Small intestine (tissue), 7 donors: ENCODE results near the gene RALBP1. TPM values are rescaled to one million over a fixed set of nuclear protein-coding genes. Genes with fewer than 3 reads are reported as not detected.

Experiments
- DNase-seq, 2 donors: peaks; one replicate each; pipeline versions ENCODE4 v3.0.0 to v3.0.0-alpha.2; 2013
- FAIRE-seq: peaks from 2 replicates; lab custom pipeline; 2012; peaks lifted over from hg19 to GRCh38; lab: Jason Lieb, UNC
- H3K27ac ChIP-seq, 3 donors: one replicate each; pipeline ENCODE4 v1.5.1; 2013; ENCODE audit warnings: low read length in 2 of 3, mild to moderate bottlenecking in 2 of 3, control low read depth in 1 of 3, inconsistent platforms in 1 of 3, low read depth in 1 of 3, moderate library complexity in 1 of 3
- H3K27me3 ChIP-seq, 3 donors: one replicate each; pipeline ENCODE4 v1.6.1; 2013; ENCODE audit warnings: low read length in 3 of 3, inconsistent platforms in 1 of 3; ENCODE audit not compliant: control insufficient read depth in 3 of 3, insufficient read depth in 3 of 3
- H3K36me3 ChIP-seq, 3 donors: one replicate each; pipeline ENCODE4 v1.6.1; 2013; ENCODE audit warnings: low read length in 3 of 3, inconsistent platforms in 1 of 3, low read depth in 1 of 3, mild to moderate bottlenecking in 1 of 3, moderate library complexity in 1 of 3; ENCODE audit not compliant: control insufficient read depth in 3 of 3, insufficient read depth in 2 of 3
- H3K4me1 ChIP-seq, 3 donors: one replicate each; pipeline ENCODE4 v1.6.1; 2013; ENCODE audit warnings: low read length in 2 of 3, inconsistent platforms in 1 of 3, low read depth in 1 of 3, mild to moderate bottlenecking in 1 of 3, moderate library complexity in 1 of 3; ENCODE audit not compliant: control insufficient read depth in 3 of 3, insufficient read depth in 2 of 3
- H3K4me3 ChIP-seq, 3 donors: one replicate each; pipeline ENCODE4 v1.5.1; 2013; ENCODE audit warnings: low read length in 3 of 3, control low read depth in 1 of 3, inconsistent platforms in 1 of 3, low read depth in 1 of 3, mild to moderate bottlenecking in 1 of 3, moderate library complexity in 1 of 3
- H3K9me3 ChIP-seq, 2 donors: one replicate each; pipeline ENCODE4 v1.6.1; 2013; ENCODE audit warnings: low read depth in 1 of 2, low read length in 1 of 2; ENCODE audit not compliant: control insufficient read depth in 2 of 2, insufficient read depth in 1 of 2
- WGBS, 3 donors: extraction: QIAGEN DNeasy Blood & Tissue Kit; methylation state at CpG; one replicate each; pipeline ENCODE4 v1.1.7; 2013; 5-methylcytosine and 5-hydroxymethylcytosine counted together
- polyA plus RNA-seq, 4 donors: library from polyadenylated mRNA; stranded (reverse) in 3 of 4; unstranded in 1 of 4; fragments of 200-250 nt in 3 of 4; fragments of 120-200 nt in 1 of 4; gene quantifications; one replicate each; pipeline versions ENCODE4 v1.2.1 to v1.2.3, GENCODE V29; 2013
- donor health status: healthy with polysubstance abuse.
- donor health status: control.
- donor health status: control.
- donor health status: Bipolar disorder and iron deficiency.
- donor health status: healthy.

Gene RALBP1
- polyA plus RNA-seq, 4 donors, result 18.1 to 32.2 (median 25.0) TPM

DNA sequence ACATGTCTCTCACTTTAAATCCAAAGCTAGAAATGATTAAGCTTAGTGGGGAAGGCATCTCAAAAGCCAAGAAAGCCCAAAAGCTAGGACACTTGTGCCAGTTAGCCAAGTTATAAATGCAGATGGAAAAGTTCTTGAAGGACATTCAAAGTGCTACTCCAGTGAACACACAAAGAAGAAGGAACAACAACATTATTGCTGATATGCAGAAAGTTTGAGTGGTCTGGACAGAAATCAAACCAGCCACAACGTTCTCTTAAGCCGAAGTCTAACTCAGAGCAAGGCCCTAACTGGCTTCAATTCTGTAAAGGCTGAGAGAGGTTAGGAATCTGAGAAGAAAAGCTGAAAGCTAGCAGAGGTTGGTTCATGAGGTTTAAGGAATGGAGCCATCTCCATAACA is 90.1 kb downstream of the RALBP1 start:
- WGBS, 3 donors, result 83 to 94% (median 89%) methylated on average over 2 of the region's 2 CpGs
- no peak overlapping the region for H3K4me3 ChIP-seq
- DNase-seq, result no peak
- H3K27ac ChIP-seq, result no peak overlapping the region
- no peak for FAIRE-seq
- no peaks in the 10 kb centered on the region for H3K9me3 ChIP-seq
- H3K36me3 ChIP-seq, result peaks cover 5 to 39% (median 19%) of the 10 kb centered on the region in 3 donors
- peaks cover 0 to 5% (median under 1%) of the 10 kb centered on the region in 3 donors for H3K4me1 ChIP-seq
- H3K27me3 ChIP-seq, result no peaks in the 10 kb centered on the region

DNA sequence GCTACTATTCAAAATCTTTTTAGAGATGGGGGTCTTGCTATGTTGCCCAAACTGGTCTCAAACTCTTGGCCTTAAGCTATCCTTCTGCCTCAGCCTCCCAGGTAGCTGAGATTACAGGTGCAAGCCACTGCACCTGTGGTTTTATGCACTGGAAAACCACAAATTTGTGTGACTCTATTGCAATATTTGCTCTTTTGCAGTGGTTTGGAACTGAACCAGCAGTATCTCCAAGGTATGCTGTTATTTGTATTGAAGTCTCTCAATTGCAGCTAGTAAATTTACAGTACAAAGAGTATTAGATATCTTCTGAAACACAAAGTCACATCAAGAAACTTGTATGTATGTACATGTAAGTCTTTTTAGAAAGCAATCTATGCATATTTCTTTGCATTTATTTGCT is 92.9 kb downstream of the RALBP1 start:
- Histone ChIP-seq H3K4me1 (peaks cover 0 to 7% (median 2%) of the 10 kb centered on the region in 3 donors), H3K27me3 (no peaks in the 10 kb centered on the region), H3K27ac (no peak overlapping the region), H3K4me3 (no peak overlapping the region), H3K36me3 (peaks cover 5 to 26% (median 9%) of the 10 kb centered on the region in 3 donors), H3K9me3 (no peaks in the 10 kb centered on the region)
- FAIRE-seq (no peak), DNase-seq (no peak)

DNA sequence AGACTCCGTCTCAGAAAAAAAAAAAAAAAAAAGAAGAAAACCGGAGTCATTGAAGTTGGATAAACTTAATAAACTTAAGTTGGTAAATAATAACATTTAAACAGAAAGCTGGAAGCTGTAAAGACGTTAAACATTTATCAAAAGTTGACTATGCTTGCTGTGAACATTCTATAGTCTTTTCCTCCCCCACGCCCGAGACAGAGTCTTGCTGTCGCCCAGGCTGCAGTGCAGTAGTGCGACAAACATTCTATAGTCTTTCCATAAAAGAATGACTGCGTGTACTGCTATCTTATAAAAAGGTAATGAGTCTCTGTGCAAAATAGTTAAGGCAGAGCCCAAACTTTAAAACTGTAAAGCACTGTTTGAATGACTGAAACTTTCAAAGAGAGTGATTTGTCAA is 93.9 kb downstream of the RALBP1 start:
- Histone ChIP-seq H3K27ac (no peak overlapping the region), H3K4me3 (no peak overlapping the region), H3K27me3 (no peaks in the 10 kb centered on the region), H3K36me3 (peaks cover 5 to 26% (median 7%) of the 10 kb centered on the region in 3 donors), H3K4me1 (peaks cover 0 to 7% (median 2%) of the 10 kb centered on the region in 3 donors), H3K9me3 (no peaks in the 10 kb centered on the region)
- DNase-seq (no peak), FAIRE-seq (no peak)
- WGBS, 3 donors, result 89 to 92% (median 91%) methylated on average over 8 of the region's 8 CpGs

DNA sequence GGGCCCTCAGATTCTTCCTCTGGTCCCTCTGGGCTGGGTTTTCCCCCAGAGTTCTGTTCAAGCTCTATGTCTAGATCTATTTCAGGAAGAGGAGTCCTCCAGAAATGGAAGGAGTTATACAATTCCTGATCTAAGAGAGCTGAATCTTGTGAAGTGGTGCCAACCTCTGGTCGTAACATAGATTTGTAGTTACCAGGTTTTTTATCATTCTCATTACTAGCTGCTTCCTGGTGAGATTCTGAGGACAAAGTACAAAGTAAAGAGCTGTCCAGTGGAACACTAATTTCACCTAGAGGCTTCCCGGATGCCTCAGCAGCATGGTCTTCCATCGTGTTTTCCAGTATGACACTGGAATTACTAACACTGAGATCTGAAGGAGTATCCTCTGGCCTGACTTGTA is 94.9 kb downstream of the RALBP1 start:
- 17 to 64% (median 45%) methylated on average over 3 of the region's 3 CpGs for WGBS, 3 donors
- peaks cover 5 to 27% (median 8%) of the 10 kb centered on the region in 3 donors for H3K36me3 ChIP-seq

DNA sequence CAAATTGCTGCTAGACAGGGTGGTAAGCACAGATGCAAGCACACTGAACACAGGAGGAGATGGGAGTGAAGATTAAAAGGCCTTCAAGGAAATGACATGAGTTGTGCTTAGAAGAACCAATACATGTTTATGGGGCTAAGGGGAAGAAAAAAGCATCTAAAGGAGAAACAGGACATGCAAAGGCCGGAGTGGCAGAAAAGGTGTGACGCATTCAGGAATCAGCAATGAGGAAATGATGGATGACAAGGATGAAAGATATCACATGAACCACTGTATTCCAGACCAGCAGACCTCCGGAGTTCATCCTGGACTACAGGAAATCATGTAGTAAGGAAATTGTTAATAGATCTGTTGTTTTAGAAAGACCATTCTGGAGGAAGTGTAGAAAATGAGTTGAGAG is 96.2 kb downstream of the RALBP1 start:
- Histone ChIP-seq H3K27me3 (no peaks in the 10 kb centered on the region), H3K9me3 (no peaks in the 10 kb centered on the region), H3K36me3 (peaks cover 5 to 21% (median 8%) of the 10 kb centered on the region in 3 donors), H3K4me3 (no peak overlapping the region), H3K4me1 (peaks cover 0 to 11% (median 2%) of the 10 kb centered on the region in 3 donors), H3K27ac (no peak overlapping the region)
- FAIRE-seq (no peak), DNase-seq (no peak)
- 88 to 96% (median 94%) methylated on average over 3 of the region's 3 CpGs for WGBS, 3 donors

More for the DNA sequence above, 94.9 kb downstream of the RALBP1 start:
- H3K4me3 ChIP-seq, result no peak overlapping the region
- H3K27me3 ChIP-seq, result no peaks in the 10 kb centered on the region
- peaks cover 0 to 7% (median 2%) of the 10 kb centered on the region in 3 donors for H3K4me1 ChIP-seq
- no peaks in the 10 kb centered on the region for H3K9me3 ChIP-seq
- DNase-seq (peak; percentile 65 to 72), FAIRE-seq (no peak)
- peak overlapping the region in 2 of 3 donors; percentile 5 to 54 for H3K27ac ChIP-seq

DNA sequence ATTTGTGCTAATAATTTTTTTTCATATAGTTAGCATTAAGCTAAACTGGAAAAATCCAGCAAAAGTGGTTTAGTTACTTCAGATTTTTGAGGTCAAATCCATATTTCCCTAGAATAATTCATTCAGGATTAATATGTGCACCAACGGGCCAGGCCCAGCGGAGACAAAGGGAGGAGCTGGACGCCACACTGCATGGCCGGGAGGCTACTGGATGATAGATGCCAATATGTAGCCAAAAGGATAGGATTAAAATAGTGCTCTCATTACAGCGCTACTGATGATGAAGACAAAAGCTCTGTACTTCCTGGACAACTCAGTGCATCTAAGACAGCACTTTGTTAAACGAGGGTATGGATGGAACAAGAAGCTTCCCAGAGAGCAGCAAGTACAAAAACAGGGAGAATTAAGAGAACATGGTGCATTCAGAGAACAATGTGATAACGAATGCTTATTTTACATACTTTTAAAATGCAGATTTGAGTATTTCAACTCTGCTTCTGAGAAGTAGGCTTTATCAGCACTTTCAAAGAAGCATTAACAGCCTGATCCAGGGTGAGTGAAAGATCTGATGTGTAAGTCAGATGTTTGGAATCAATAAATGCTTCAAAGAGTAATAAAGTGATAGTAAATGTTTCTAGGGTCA is 99.3 kb downstream of the RALBP1 start:
- WGBS, 3 donors, result 87 to 90% (median 90%) methylated on average over 7 of the region's 7 CpGs
- no peak overlapping the region for H3K4me3 ChIP-seq
- no peak overlapping the region for H3K27ac ChIP-seq
- no peaks in the 10 kb centered on the region for H3K27me3 ChIP-seq
- FAIRE-seq, result no peak
- peaks cover under 1 to 16% (median 6%) of the 10 kb centered on the region in 3 donors for H3K36me3 ChIP-seq
- no peaks in the 10 kb centered on the region for H3K9me3 ChIP-seq
- peaks cover 0 to 11% (median 2%) of the 10 kb centered on the region in 3 donors for H3K4me1 ChIP-seq
- no peak for DNase-seq

DNA sequence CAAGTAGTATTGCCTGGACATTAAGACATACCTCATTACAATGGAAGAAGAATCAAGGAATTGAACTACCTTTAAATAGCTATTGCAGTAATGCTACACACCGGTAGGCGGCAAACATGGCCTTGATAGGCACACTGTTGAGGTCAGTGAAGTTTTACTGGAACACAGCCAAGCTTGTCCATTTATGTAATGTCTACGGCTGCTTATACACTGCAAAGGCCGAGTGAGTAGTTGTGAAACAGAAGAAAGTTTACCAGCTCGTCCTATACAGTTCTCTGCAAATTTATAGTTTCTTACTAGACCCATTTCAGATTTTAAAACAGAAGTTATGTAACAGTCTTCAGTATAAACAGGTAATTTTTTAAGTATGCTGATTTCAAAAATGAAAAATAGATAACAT is 100.2 kb downstream of the RALBP1 start:
- no peaks in the 10 kb centered on the region for H3K27me3 ChIP-seq
- no peak for FAIRE-seq
- peaks cover 0 to 17% (median 6%) of the 10 kb centered on the region in 3 donors for H3K36me3 ChIP-seq
- no peak overlapping the region for H3K4me3 ChIP-seq
- H3K9me3 ChIP-seq, result no peaks in the 10 kb centered on the region
- peak overlapping the region in 2 of 3 donors; percentile 1 to 52 for H3K27ac ChIP-seq
- 9 to 14% (median 13%) methylated on average over 5 of the region's 5 CpGs for whole genome bisulfite sequencing, 3 donors
- peaks cover 0 to 4% (median 0%) of the 10 kb centered on the region in 3 donors for H3K4me1 ChIP-seq
- peak; percentile 93 for DNase-seq

DNA sequence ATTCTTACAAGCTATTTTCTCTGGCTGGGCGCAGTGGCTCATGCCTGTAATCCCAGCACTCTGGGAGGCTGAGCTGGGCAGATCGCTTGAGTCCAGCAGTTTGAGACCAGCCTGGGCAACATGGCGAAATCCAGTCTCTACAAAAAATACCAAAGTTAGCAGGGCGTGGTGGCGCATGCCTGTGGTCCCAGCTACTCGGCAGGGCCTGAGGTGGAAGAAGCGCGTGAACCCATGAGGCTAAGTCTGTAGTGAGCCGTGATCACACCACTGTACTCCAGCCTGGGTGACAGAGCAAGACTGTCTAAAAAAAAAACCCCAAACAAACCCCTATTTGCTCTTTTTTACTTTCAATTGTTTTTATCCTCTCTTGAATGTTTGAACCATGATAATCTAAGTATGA is 102.0 kb downstream of the RALBP1 start:
- no peak overlapping the region for H3K27ac ChIP-seq
- no peaks in the 10 kb centered on the region for H3K27me3 ChIP-seq
- FAIRE-seq, result no peak
- no peak overlapping the region for H3K4me3 ChIP-seq
- DNase-seq, result no peak
- WGBS, 3 donors, result 94 to 97% (median 95%) methylated on average over 9 of the region's 9 CpGs
- peaks cover 0 to 20% (median 8%) of the 10 kb centered on the region in 3 donors for H3K36me3 ChIP-seq
- H3K9me3 ChIP-seq, result no peaks in the 10 kb centered on the region
- peaks cover 0 to 4% (median 0%) of the 10 kb centered on the region in 3 donors for H3K4me1 ChIP-seq
